Activated T-cell treated with anti-CD3 and anti-CD28 coated beads, Interleukin-2, amount 50 U/mL, for 4 hours (primary cell): Measurements from ENCODE around the gene NAT16. TPM values are rescaled to one million over a fixed set of nuclear protein-coding genes. Genes with fewer than 3 reads are reported as not detected.
"Not testable (repeated sequence)": the region's sequence is repeated elsewhere in the genome, so short reads cannot be mapped to it uniquely, and the experiment has no call there.

Experiments used
- ATAC-seq, 2 donors: fragments of 200-7000 bp; cut with Tn5 transposase; one replicate each; pipeline ENCODE4 v1.10.0; 2021
- DNase-seq: peaks from one replicate; pipeline ENCODE4 v3.0.0-alpha.2; 2020
- H3K27me3 Mint-ChIP-seq: one replicate; pipeline ENCODE4 v1.8.0; 2021; ENCODE audit warnings: low read depth, mixed read lengths
- H3K36me3 Mint-ChIP-seq: one replicate; pipeline ENCODE4 v1.8.0; 2022; ENCODE audit warnings: mixed read lengths; ENCODE audit not compliant: insufficient read depth
- H3K4me1 Mint-ChIP-seq: one replicate; pipeline ENCODE4 v1.8.0; 2021; ENCODE audit warnings: low read depth, mixed read lengths
- H3K4me3 Mint-ChIP-seq: one replicate; pipeline ENCODE4 v1.8.0; 2021; ENCODE audit warnings: mild to moderate bottlenecking, moderate library complexity, mixed read lengths
- H3K9me3 Mint-ChIP-seq: one replicate; pipeline ENCODE4 v1.8.0; 2021; ENCODE audit warnings: mixed read lengths
- total RNA-seq, 3 donors: library from RNA; stranded (reverse); gene quantifications; one replicate each; pipeline ENCODE4 v1.2.1, GENCODE V29; 2021

The NAT16 gene
- total RNA-seq, 3 donors from 2014 or later = not detected

DNA sequence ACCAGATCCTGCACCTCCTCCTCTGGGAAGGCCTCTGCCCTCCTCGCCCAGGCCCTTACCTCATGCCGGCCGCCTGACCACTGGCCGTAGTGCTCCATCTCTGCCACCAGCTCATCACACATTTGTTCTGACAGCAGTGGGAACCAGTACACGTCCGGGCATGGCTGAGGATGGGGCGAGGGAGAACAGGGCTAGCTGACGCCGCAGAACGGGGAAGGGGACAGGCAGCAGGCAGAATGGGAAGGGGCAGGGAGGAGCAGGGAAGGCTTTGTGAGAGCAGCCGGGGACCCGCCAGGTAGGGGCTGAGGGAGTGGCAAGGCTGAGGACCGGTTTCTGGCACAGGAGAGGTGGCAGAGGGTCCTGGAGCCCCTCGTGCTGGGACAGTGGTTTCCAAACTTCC is 28.7 kb upstream of the NAT16 start:
- Mint-ChIP-seq H3K27me3 (peaks cover under 1% of the 10 kb centered on the region), H3K36me3 (peaks cover 10% of the 10 kb centered on the region), H3K4me3 (no peak overlapping the region), H3K4me1 (peaks cover 3% of the 10 kb centered on the region), H3K9me3 (no peaks in the 10 kb centered on the region)
- DNase-seq (no peak), ATAC-seq (no peak)

DNA sequence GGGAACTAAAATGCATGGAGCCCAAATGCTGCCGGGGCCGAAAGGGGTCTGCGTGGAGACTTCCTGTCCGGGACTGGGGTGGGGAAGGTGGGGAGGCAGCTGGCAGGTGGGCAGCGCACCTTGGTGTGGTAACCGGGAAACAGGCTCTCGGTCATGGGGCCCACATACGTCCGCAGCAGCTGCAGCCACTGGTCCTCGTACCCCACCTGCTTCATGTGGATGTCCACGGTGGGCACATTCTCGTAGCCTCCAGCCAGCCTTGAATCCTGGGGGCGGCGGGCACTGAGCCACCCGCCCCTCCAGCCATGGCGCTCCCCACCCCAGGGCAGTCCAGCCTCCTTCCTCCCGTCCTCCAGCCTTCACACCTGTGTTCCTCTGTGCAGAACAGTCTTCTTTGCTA is 27.4 kb upstream of the NAT16 start:
- Mint-ChIP-seq H3K4me1 (peaks cover 9% of the 10 kb centered on the region), H3K36me3 (peaks cover 10% of the 10 kb centered on the region), H3K9me3 (no peaks in the 10 kb centered on the region), H3K27me3 (peaks cover 8% of the 10 kb centered on the region), H3K4me3 (no peak overlapping the region)
- ATAC-seq (no peak), DNase-seq (no peak)

DNA sequence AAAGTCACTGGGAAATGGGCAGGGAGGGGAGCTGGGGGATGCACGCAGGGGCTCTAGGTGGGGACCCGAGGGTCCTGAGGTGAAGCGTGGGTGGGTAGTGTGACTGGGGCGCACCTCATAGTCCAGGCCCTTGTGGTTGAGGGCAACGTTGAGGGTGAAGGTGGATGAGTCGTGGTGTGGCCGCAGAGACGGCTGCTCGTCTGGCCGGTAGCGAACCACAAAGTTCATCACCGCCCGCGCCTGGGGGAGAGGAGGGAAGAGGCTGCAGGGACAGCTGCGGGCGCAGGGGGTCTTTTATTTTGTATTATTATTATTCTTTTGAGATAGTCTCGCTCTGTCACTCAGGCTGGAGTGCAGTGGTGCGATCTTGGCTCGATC is 26.6 kb upstream of the NAT16 start:
- peaks cover 10% of the 10 kb centered on the region for H3K36me3 Mint-ChIP-seq
- peaks cover 10% of the 10 kb centered on the region for H3K27me3 Mint-ChIP-seq
- peaks cover 9% of the 10 kb centered on the region for H3K4me1 Mint-ChIP-seq
- ATAC-seq = no peak
- no peak overlapping the region for H3K4me3 Mint-ChIP-seq
- DNase-seq = no peak
- H3K9me3 Mint-ChIP-seq = no peaks in the 10 kb centered on the region

DNA sequence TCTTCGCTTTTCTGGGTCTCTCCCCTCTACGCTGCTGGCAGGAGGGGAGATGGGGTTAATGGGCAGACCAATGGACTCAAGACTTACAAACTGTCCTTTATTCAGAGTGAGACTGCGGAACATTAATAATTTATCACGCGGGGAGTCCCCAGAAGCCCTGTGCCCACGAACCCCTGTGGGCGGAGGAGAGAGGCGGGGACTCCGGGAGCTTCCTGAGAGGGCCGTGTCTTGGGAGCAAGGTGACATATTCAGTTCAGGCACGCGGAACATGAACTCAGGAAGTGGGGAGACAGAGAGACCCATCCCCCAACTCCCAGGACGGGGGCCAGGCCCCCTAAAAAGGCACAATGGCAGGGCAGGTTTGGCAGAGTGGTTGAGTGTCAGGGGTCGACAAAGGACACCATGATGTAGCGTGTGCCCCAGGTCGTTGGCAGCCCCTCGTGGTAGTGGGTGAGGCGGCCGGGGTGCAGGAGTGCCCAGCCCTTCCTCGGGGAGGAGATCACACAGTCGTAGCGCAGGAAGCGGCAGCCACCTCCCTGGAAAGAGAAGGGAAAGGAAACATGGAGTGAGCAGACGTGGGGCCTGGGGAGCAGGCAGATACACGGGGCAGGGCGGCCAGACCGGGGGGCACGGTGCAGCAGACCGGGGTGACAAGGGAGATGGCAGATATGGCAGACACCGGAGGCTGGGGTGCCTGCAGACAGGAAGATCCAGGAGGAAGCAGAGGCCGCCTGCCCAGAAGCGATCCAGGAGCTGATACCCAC is 26.0 kb upstream of the NAT16 start:
- Mint-ChIP-seq H3K27me3 (peaks cover 16% of the 10 kb centered on the region), H3K4me1 (peaks cover 9% of the 10 kb centered on the region), H3K4me3 (no peak overlapping the region), H3K36me3 (peaks cover 10% of the 10 kb centered on the region), H3K9me3 (no peaks in the 10 kb centered on the region)
- ATAC-seq = no peak
- DNase-seq = no peak

DNA sequence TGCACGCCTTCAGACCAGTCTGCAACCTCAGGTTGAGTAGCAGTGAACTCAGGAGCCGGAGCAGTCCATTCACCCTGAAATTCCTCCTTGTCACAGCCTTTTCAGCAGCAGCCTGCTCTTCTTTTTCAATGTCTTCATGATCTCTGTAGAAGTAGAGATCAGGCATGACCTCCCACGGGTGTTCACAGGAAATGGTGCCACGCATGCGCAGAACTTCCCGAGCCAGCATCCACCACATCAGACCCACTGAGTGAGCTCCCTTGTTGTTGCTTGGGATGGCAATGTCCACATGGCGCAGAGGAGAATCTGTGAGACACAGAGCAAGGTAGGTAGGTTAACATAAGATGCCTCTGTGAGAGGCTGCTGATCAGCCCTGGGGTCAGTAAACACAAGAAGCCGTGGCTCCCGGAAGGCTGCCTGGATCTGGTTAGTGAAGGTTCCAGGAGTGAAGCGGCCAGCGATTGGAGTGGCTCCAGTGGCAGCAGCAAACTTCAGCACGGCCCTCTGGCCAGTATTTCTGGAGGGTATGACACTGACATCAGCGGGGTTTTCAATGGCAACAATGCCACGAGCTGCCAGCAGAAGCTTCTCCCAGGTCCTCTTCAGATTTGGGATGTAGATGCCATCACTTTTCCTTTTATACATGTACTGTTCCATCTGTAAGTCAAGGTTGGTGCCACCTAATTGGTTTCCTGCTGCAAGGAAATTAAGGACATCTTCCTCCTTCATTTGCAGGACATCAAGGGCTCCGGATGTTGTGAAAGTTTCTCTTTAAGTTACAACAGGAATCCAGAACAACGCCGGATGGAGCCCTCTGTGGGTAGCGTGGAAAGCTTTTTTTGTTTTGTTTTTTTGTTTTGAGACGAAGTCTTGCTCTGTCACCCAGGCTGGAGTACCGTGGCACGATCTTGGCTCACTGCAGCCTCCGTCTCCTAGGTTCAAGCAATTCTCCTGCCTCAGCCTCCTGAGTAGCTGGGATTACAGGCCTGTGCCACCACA is 23.9 kb upstream of the NAT16 start:
- not testable (repeated sequence) for ATAC-seq, H3K9me3 Mint-ChIP-seq, DNase-seq, H3K36me3 Mint-ChIP-seq
- H3K27me3 Mint-ChIP-seq = peaks cover 28% of the 10 kb centered on the region
- H3K4me3 Mint-ChIP-seq = peak overlapping the region; percentile 75
- peaks cover 13% of the 10 kb centered on the region for H3K4me1 Mint-ChIP-seq

DNA sequence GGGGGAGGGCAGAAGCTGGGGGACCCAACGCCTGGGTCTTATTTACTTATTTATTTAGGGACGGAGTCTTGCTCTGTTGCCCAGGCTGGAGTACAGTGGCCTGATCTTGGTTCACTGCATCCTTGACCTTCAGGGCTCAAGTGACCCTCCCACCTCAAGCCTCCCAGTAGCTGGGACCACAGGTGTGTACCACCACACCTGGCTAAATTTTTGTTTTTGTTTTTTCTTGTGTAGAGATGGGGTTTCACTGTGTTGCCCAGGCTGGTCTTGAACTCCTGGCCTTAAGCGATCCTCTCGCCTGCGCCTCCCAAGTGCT is 22.5 kb upstream of the NAT16 start:
- no peak for ATAC-seq
- H3K9me3 Mint-ChIP-seq = no peaks in the 10 kb centered on the region
- peaks cover 13% of the 10 kb centered on the region for H3K4me1 Mint-ChIP-seq
- H3K27me3 Mint-ChIP-seq = peaks cover 34% of the 10 kb centered on the region
- DNase-seq = no peak
- H3K36me3 Mint-ChIP-seq = no peaks in the 10 kb centered on the region
- H3K4me3 Mint-ChIP-seq = no peak overlapping the region

DNA sequence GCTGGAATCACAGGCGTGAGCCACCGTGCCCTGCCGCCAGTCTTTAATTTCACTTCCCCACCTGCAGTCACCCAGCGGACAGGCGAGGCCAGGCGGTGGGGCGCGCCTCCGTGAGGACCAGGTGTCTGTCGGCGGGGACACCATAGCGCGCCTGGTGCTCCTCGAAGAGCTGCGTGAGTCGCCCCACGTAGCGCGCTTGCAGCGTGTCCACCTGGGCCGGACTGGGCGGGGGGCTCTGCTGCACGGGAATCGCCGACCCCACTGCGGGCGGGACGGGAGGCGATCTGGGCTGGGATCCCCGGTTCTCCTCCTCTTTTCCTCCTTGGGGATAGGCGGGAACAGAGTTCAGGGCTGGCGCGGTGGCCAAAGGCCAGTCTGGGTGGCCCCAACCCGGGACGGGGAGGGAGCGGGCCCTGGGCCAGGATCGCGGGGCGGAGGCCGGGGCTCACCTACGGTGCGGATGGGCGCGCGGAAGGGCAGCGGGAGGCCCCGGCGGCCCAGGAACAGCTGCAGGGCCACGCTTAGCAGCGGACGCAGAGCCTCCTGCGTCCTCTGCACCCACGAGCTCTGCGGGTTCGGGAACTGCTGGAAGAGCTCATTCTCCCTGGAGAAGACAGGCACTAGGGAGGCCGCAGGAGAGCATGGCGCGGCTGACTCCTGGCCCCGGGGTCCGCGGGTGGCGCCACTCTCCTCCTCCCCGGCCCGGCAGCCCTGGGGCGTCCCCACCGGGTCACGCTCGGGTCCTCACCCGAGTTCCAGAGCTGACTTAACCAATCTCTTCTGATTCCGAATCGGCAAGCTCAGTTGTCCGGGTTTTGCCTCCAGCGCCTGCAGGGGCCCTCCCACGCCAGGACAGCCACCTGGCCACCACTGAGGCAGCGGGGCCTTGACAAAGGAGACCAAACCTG is 21.9 kb upstream of the NAT16 start:
- peaks cover 13% of the 10 kb centered on the region for H3K4me1 Mint-ChIP-seq
- no peaks in the 10 kb centered on the region for H3K9me3 Mint-ChIP-seq
- H3K4me3 Mint-ChIP-seq = no peak overlapping the region
- DNase-seq = no peak
- ATAC-seq = peak; percentile 19 to 25
- peaks cover 34% of the 10 kb centered on the region for H3K27me3 Mint-ChIP-seq
- H3K36me3 Mint-ChIP-seq = no peaks in the 10 kb centered on the region

DNA sequence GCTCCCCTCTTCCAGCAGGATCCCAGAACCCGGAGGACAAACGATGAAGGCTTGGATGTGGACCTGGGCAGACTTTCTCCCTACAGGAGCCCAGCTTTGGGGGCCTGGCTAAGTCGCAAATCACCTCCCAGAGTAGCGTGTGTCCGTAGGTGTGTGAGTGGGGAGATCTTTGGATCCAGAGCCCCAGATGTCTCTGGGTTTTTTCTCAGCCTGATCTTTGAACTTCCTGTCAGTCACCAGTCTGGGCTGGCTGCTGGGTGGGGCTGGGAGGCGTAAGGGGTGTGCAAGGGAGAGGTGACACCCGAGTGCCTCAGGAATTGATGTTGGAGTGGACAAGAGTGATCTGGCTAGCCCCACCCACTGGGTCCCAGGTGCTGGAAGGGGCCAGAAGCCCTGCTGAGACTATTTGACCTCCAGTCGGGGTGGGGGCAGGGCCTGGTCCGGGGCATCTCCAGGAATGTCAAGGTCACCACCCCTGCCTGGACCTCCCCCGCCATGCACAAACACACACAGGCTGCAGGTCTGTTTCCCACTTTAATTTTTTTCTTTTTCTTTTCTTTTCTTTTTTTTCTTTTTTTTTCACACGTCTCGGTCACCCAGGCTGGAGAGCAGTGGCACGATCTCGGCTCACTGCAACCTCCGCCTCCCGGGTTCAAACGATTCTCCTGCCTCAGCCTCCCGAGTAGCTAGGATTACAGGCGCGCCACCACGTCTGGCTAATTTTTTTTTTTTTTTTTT is 20.9 kb upstream of the NAT16 start, which contains the start of gene MOGAT3:
Gene MOGAT3 (minus strand): TSS at position 175 of the 738 bp plus-strand sequence. CDS start 182 bp downstream, outside the sequence.
- Mint-ChIP-seq H3K27me3 (peaks cover 34% of the 10 kb centered on the region), H3K9me3 (no peaks in the 10 kb centered on the region), H3K36me3 (no peaks in the 10 kb centered on the region), H3K4me1 (peaks cover 13% of the 10 kb centered on the region), H3K4me3 (no peak within 1 kb of the TSS)
- DNase-seq (no peak), ATAC-seq (peak in 1 of 2 donors; percentile 35)

DNA sequence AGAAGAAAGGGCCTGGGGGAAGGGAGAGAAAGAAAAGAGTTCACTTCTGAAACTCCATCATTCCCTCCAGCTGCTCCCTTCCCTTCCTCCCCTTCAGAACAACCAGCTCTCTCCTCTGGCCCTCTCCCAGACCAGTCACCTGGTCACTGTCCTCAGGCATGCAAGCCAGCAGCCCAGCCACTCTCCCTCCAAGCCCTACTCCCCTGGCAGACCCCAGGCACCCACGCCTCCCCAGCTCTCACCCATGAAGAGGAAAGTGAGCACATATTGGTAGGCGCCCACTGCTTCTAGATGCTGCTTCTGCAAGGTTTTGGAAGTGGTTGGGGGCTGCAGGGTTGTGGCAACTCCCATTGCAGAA is 20.4 kb upstream of the NAT16 start:
- ATAC-seq = no peak
- no peak for DNase-seq
- Mint-ChIP-seq H3K27me3 (peaks cover 34% of the 10 kb centered on the region), H3K4me1 (peaks cover 13% of the 10 kb centered on the region), H3K36me3 (no peaks in the 10 kb centered on the region), H3K9me3 (no peaks in the 10 kb centered on the region), H3K4me3 (no peak overlapping the region)

DNA sequence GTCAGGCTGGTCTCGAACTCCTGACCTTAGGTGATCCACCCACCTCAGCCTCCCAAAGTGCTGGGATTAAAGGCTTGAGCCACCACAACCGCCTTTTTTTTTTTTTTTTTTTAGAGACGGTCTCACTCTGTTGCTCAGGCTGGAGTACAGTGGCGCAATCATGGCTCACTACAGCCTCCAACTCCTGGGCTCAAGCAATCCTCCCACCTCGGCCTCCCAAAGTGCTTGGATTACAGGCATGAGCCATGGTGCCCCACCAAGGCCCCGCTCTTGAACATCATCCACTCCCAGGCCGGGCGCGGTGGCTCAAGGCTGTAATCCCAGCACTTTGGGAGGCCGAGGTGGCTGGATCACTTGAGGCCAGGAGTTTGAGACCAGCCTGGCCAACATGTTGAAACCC is 19.4 kb upstream of the NAT16 start:
- not testable (repeated sequence) for DNase-seq, H3K4me3 Mint-ChIP-seq, H3K9me3 Mint-ChIP-seq, ATAC-seq, H3K36me3 Mint-ChIP-seq
- Mint-ChIP-seq H3K27me3 (peaks cover 34% of the 10 kb centered on the region), H3K4me1 (peaks cover 13% of the 10 kb centered on the region)

DNA sequence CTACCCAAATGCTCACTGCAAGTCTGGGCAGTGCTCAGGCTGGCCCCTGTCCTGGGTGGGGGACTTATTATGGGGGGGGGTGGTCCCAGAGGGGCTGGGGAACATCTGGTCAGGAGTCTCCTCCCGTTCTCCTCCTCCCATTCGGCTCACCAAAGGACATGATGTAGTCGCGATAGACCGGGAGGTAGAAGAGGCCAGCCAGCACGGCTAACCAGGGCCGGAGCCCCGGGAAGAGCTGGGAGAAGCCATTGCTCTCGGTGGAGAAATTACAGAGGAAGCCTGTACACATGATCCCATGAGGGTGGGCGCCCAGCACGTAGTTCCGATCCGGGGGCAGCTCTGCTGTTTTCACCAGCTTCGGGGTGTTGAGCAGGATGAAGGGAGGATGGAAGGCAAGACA is 18.4 kb upstream of the NAT16 start:
- no peak for ATAC-seq

DNA sequence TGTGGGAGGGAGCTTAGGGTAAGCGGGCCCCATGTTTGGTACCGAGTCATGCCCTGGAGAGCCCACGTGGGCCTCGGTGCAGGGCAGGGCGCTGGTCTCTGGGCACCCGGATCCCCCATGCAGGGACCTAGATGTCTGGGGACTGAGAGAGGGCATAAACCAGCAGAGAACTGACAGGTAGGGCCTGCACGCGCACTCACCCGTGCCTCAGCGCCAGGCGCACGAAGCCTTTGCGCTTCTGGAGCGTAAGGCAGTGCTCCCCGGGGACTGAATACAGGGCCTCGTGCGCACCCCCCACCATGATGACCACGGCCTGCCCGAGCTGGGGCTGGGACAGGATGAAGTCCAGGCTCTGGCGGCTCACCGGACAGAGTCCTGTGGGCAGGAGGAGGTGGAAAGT is 17.9 kb upstream of the NAT16 start:
- ATAC-seq (no peak), DNase-seq (no peak)
- Mint-ChIP-seq H3K9me3 (no peaks in the 10 kb centered on the region), H3K36me3 (no peaks in the 10 kb centered on the region), H3K4me1 (peaks cover 7% of the 10 kb centered on the region), H3K27me3 (peaks cover 32% of the 10 kb centered on the region), H3K4me3 (no peak overlapping the region)

More for the DNA sequence above, 18.4 kb upstream of the NAT16 start:
- Mint-ChIP-seq H3K36me3 (no peaks in the 10 kb centered on the region), H3K27me3 (peaks cover 33% of the 10 kb centered on the region), H3K4me1 (peaks cover 8% of the 10 kb centered on the region), H3K4me3 (no peak overlapping the region), H3K9me3 (no peaks in the 10 kb centered on the region)
- DNase-seq = no peak

DNA sequence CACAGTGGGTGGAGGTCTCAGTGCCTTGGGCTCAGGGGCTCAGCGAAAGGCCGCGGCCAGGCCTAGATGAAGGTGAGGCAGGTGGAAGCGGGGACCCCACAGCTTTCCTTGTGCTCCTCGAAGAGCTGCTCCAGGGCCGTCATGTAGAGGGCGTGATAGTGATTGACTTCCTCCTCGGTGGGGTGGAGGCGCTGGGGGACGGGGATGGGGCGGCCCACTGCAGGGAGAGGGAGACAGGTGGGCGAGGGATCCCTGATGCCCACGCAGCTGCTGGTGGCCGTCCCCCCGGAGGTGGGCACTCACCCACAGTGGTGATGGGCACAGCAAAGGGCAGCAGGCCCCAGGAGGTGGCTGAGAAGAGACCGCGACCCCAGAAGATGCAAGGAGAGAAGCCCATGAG is 15.8 kb upstream of the NAT16 start:
- no peaks in the 10 kb centered on the region for H3K36me3 Mint-ChIP-seq
- no peaks in the 10 kb centered on the region for H3K9me3 Mint-ChIP-seq
- peaks cover 17% of the 10 kb centered on the region for H3K27me3 Mint-ChIP-seq
- ATAC-seq (no peak), DNase-seq (no peak)
- peaks cover 3% of the 10 kb centered on the region for H3K4me1 Mint-ChIP-seq
- no peak overlapping the region for H3K4me3 Mint-ChIP-seq
